Motor neuron (in vitro differentiated cells): Measurements from ENCODE around the gene PCSK4. TPM values are rescaled to one million over a fixed set of nuclear protein-coding genes. Genes with fewer than 3 reads are reported as not detected.

Experiments
- ATAC-seq, 8 experiments: fragments of 200-7000 bp; cut with Tn5 transposase; replicated peaks in 6 of 8; 2 replicates each; pipeline ENCODE4 v1.8.0; 2021; ENCODE audit warnings: mild to moderate bottlenecking in 8 of 8, moderate library complexity in 8 of 8
- H3K27ac ChIP-seq, 2 donors: fragments of 250-450 bp; sonication (Bioruptor Pico); 2 replicates each; pipeline ENCODE4 v1.9.0; 2021; ENCODE audit warnings: antibody characterized with exemption in 2 of 2, mild to moderate bottlenecking in 2 of 2, moderate library complexity in 1 of 2
- H3K4me1 ChIP-seq, 2 donors: fragments of 250-450 bp; sonication (Bioruptor Pico); replicated peaks in 1 of 2; 2 replicates each; pipeline ENCODE4 v1.6.1; 2021; ENCODE audit warnings: antibody characterized with exemption in 2 of 2, mild to moderate bottlenecking in 2 of 2, moderate library complexity in 1 of 2
- H3K4me3 ChIP-seq, 5 donors: fragments of 250-450 bp; sonication (Bioruptor Pico); 2 replicates each; pipeline ENCODE4 v1.9.0; 2021; ENCODE audit warnings: antibody characterized with exemption in 5 of 5, mild to moderate bottlenecking in 5 of 5, moderate library complexity in 4 of 5
- WGBS, 10 experiments: fragments of 450-650 bp; shearing (Covaris generic); methylation state at CpG; one replicate each; pipeline ENCODE4 v1.0.0; 2022; 5-methylcytosine and 5-hydroxymethylcytosine counted together
- in situ Hi-C, 9 experiments: fragments of 400-800 bp; cut with MboI; loops; one replicate each; pipeline ENCODE4 v1.15.0; 2021; ENCODE audit warnings: low sequenced_read_pairs in 9 of 9, low pct_unique_long_range_greater_than_20kb in 2 of 9; ENCODE audit not compliant: unreplicated experiment in 9 of 9
- total RNA-seq, 8 experiments: library from RNA; unstranded; fragments of 300-600 nt; gene quantifications; 2 replicates each; pipeline versions ENCODE4 v1.2.3 to v1.2.4, GENCODE V29; 2022

The PCSK4 gene
- total RNA-seq, 8 experiments from 2014 or later = 1.9 to 5.6 (median 4.4) TPM

DNA sequence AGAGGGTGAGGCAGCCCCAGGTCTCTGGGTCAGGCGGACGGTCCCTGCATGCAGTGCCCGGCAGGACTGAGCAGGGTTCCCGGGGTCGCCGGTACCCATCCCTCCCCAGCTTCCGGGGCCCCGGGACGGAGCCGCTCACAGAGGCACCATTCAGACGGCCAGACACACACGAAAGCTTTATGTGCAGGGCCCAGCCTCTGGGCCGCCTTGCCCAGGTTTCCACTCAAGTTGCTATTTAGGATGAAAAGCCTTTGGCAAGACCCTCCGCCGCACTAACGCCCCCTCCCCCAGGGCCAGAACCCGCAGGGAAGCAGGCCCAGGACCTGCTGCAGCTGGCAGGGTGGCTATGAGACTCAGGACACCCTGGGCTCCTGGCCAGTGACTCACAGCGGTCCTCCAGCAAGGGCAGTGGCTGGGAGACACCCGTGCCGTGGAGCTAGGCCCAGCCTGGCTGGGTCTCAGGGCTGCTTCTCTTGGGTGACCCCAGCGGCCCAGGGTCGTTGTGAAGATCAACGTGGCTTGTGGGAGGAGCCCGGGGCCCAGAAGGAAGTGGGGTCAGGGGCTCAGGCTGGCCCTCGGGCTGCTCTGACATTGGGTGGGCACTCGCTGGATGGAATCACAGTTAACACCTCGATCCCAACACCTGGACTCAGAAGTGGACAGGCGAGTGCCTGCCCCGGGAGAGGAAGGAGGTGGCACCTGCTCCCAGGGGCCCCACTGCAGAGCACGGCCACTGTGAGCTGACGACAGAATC, 16.0 kb downstream of the PCSK4 start:
- H3K4me1 ChIP-seq = peaks cover 42% of the 10 kb centered on the region in 2 donors
- ATAC-seq = no peak
- H3K27ac ChIP-seq = no peak overlapping the region
- H3K4me3 ChIP-seq = no peak overlapping the region
- WGBS, 10 experiments = 55 to 89% methylated on average over 8 of the region's 31 CpGs; no CpG with 5 or more reads in 8 of the 10 experiments
- in situ Hi-C loops = no loop called here

DNA sequence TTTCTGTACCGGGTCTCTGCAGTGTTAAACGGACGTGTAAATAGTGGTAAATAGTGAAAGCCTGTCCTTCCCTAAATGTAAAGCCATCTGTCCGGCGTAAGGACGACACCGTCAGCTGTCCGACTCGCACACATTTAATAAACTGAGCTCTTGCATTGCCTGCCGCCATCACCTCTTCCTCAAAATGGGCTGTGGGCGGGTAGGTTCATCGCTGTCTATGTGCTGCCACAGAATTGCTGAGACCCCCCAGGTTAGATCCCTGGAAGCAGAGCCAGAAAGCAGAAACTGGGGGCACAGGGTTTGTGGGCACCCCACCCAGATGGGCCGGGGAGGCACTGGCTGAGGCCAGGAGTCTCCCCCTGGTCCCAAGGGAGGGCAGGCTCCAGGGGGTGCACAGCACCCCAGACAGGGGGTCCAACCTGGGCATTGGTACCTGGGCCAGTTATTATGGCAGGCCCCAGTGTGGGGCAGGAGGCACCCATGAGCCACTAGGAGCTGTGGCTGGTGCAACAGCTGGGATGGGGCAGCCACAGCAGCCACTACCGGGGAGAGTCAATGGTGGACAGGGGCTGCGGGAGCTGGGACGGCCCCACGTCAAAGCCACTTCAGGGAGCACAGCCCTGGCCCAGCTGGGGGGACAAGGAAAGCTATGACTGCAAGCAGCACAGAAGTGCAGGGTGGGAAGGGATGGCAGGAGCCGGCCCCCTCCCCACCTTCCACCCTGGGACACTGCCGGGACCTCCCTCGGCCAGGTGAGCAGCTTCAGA, 16.9 kb downstream of the PCSK4 start:
- WGBS, 10 experiments = 46 to 100% (median 78%) methylated on average over 1 to 10 of the region's 20 CpGs; no CpG with 5 or more reads in 6 of the 10 experiments
- in situ Hi-C loops = no loop called here
- Histone ChIP-seq H3K4me3 (no peak overlapping the region), H3K27ac (peak overlapping the region in 1 of 2 donors; percentile 4), H3K4me1 (peaks cover 42% of the 10 kb centered on the region in 2 donors)
- ATAC-seq = no peak

DNA sequence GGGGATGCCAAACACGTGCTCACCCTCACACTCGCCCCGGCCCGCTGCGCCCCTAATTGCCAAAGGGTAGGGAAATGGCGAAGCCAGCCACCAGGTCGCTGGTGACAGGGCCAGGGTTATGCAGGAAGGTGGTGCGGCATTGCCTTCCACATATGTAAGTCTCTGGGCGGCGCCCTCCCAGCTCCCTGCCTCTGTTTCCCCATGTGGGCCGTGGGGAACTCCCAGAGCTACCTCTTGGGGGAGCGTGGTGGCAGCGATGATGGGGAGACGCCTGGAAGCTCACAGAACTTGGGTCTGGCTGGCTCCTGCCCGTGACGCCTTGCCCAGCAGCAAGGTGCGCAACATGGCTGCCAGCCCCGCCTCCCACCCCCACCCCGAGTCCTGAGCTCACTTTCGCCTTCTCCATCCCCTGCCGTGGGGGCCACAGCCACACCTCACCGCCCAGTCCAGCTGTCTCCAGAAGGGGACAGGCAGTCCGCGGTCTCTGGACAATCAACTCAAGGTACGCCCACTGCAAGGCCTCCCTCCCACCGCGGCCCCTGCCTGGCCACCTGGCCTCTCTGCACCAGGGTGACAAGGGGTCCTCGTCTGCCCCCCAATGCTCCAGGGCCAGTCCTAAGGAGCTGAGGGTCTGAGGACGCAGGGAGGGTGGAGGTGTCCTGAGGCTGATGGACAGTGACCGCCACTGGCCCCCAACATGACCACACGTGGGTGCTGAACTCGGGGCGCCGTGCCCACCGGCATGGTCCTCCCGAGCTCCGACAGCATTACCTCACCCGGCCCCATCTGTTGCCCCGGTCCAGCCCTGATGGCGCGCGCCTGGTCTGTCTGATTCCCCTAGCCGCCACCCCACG, 17.7 kb downstream of the PCSK4 start:
- 24 to 100% (median 40%) methylated on average over 1 to 6 of the region's 44 CpGs; no CpG with 5 or more reads in 7 of the 10 experiments for WGBS, 10 experiments
- Histone ChIP-seq H3K4me3 (no peak overlapping the region), H3K27ac (peak overlapping the region in 1 of 2 donors; percentile 4), H3K4me1 (peaks cover 37 to 38% of the 10 kb centered on the region in 2 donors)
- ATAC-seq = no peak
- in situ Hi-C loops = no loop called here

DNA sequence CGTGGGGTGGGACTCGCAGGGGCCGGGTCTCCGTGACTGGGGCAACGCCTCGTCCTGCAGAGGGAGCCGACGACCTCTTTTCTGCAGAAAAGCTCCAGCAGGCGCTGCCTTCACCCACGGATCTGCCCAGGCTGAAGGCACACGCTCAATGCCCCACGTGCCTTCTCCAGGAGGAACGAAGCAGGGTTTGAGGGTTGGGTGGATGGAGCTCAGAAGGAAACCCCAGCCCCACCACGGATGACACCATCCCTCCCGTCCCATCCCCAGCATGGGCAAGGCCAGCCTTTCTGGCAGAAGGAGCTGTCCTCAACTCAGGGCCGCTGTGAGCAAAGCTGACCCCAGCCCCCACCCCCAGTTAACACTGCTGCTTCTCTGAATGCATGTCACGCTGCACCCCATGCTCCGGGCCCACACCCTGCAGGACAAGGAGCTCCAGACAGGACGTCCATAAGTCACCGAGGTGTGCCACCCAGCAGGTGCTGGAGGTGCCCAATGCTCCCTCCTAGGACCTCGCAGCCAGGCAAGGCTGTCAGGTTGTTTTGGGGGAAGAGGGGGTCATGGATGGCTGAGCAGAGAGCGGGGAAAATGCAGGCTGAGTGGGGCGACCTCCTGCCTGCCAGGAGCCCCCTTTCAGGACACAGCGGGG, 18.5 kb downstream of the PCSK4 start:
- in situ Hi-C loops = no loop called here
- ATAC-seq = peak in 6 of 8 experiments; percentile 3 to 28 (median 11)
- Histone ChIP-seq H3K4me3 (peak overlapping the region in 3 of 5 donors; percentile 20 to 27 (median 24)), H3K27ac (peak overlapping the region in 1 of 2 donors; percentile 56), H3K4me1 (peaks cover 37 to 38% of the 10 kb centered on the region in 2 donors)
- 0 to 34% (median 30%) methylated on average over 1 to 4 of the region's 24 CpGs; no CpG with 5 or more reads in 7 of the 10 experiments for WGBS, 10 experiments

DNA sequence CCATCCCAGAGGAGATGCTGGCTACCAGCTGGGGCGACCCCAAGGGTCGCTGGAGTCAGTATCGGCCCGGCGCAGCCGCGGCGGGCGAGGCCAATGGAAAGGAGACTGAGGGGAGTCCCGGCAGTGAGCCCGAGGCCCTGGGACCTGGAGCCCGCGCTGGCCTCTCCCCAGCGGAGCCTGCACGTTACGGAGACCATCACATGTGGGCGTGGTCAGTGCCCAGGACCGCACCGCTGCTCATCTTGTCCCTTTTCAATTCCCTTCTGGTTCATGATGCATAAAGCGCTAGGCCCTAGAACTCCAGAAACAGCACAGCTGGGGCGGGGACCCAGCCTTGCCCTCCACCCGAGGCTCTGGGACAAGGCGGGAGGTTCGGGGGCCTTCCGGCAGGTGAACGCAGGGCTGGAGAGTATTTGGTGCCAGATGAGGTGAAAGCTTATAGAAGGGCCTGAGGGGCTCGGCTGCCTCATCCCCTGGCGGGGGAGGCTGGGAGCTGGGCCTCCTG, 19.1 kb downstream of the PCSK4 start:
- ATAC-seq = peak; percentile 19 to 82 (median 70)
- Histone ChIP-seq H3K4me3 (peak overlapping the region in 3 of 5 donors; percentile 20 to 27 (median 24)), H3K4me1 (peaks cover 37 to 38% of the 10 kb centered on the region in 2 donors), H3K27ac (peak overlapping the region in 1 of 2 donors; percentile 56)
- WGBS, 10 experiments = 25 to 57% (median 33%) methylated on average over 2 to 8 of the region's 28 CpGs; no CpG with 5 or more reads in 6 of the 10 experiments
- in situ Hi-C loops = no loop called here

DNA sequence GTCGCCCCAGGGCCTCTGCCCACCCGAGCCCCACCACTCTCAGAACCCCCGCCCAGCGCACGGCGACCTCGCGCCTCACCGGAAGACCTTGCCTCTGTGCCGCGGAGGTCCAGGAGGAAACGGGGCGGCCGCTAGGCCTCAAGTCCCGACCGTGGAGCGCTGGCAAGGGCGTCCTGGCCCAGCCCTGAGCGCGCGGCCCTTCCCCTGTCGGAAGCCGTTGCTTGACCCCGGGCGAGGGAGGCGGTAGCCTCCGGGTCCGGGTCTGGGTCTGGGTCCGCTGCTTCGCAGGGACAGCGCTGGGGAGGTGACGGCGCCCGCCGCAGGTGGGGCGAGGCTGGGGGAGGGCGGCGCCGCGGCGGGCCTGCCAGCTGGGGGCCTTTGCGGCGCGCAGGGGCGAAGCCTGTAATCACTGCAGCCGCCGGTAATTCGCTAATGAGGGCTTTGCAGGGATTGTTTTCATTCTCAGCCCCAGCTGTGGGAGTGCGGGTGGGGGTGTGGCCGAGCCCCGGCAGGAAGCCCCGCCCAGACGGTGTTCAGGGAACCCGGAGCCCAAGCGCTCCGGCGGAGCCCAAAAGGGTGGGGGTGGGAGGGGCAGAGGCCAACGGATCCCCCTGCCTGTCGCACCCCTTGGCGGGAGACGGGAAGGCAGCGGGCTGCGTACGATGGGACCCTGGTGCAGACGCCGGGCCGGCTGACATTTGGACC, 19.7 kb downstream of the PCSK4 start:
- in situ Hi-C loops = no loop called here
- peak; percentile 51 to 72 (median 64) for ATAC-seq
- H3K4me1 ChIP-seq = peaks cover 37 to 38% of the 10 kb centered on the region in 2 donors
- WGBS, 10 experiments = 31 to 73% (median 52%) methylated on average over 3 to 15 of the region's 67 CpGs; no CpG with 5 or more reads in 7 of the 10 experiments
- peak overlapping the region; percentile 34 to 56 for H3K27ac ChIP-seq
- peak overlapping the region in 3 of 5 donors; percentile 20 to 27 (median 24) for H3K4me3 ChIP-seq

DNA sequence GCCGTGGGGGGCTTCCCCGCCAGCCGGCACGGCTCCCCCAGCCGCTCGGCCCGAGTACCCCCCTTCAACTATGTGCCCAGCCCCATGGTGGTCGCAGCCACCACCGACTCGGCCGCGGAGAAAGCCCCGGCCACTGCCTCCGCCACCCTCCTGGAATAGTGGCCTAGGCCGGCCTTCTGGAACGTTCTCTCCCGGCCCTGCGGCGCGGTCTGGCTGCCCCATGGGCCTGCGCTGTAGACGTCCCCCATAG, 20.2 kb downstream of the PCSK4 start:
- in situ Hi-C loops = no loop called here
- Histone ChIP-seq H3K4me3 (peak overlapping the region in 3 of 5 donors; percentile 20 to 27 (median 24)), H3K4me1 (peaks cover 37 to 38% of the 10 kb centered on the region in 2 donors), H3K27ac (peak overlapping the region; percentile 34 to 56)
- 28 to 40% methylated on average over 2 to 4 of the region's 22 CpGs; no CpG with 5 or more reads in 8 of the 10 experiments for WGBS, 10 experiments
- ATAC-seq = peak in 3 of 8 experiments; percentile 1 to 7 (median 3)

DNA sequence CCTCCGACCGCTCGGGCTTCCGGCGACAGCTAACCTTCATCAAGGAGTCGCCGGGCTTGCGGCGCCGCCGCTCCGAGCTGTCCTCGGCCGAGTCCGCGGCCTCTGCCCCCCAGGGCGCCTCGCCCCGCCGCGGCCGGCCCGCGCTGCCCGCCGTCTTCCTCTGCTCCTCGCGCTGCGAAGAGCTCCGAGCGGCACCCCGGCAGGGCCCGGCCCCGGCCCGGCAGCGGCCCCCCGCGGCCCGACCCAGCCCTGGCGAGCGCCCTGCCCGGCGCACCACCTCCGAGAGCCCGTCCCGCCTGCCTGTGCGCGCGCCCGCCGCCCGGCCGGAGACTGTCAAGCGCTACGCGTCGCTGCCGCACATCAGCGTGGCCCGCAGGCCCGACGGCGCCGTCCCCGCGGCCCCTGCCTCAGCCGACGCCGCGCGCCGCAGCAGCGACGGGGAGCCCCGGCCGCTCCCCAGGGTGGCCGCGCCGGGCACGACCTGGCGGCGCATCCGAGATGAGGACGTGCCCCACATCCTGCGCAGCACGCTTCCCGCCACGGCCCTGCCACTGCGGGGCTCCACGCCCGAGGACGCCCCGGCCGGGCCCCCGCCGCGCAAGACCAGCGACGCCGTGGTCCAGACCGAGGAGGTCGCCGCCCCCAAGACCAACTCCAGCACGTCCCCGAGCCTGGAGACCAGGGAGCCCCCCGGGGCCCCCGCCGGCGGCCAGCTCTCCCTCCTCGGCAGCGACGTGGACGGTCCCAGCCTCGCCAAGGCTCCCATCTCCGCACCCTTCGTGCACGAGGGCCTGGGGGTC, 20.7 kb downstream of the PCSK4 start:
- peak in 2 of 8 experiments; percentile 4 to 32 for ATAC-seq
- peaks cover 37 to 38% of the 10 kb centered on the region in 2 donors for H3K4me1 ChIP-seq
- WGBS, 10 experiments = no CpG with 5 or more reads among the region's 117 CpGs
- peak overlapping the region in 1 of 5 donors; percentile 27 for H3K4me3 ChIP-seq
- in situ Hi-C loops = no loop called here
- peak overlapping the region; percentile 34 to 56 for H3K27ac ChIP-seq

DNA sequence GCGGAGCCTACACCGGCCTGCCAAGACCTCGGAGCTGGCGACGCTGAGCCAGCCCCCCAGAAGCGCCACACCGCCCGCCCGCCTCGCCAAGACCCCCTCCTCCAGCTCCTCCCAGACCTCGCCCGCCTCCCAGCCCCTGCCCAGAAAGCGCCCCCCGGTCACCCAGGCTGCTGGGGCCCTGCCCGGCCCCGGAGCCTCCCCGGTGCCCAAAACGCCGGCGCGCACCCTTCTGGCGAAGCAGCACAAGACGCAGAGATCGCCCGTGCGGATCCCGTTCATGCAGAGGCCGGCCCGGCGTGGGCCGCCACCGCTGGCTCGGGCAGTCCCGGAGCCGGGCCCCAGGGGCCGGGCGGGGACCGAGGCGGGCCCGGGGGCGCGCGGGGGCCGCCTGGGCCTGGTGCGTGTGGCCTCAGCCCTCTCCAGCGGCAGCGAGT, 21.3 kb downstream of the PCSK4 start:
- in situ Hi-C loops = no loop called here
- Histone ChIP-seq H3K4me3 (peak overlapping the region in 1 of 5 donors; percentile 27), H3K27ac (no peak overlapping the region), H3K4me1 (peaks cover 37 to 38% of the 10 kb centered on the region in 2 donors)
- ATAC-seq = peak in 2 of 8 experiments; percentile 7 to 25
- no CpG with 5 or more reads among the region's 47 CpGs for WGBS, 10 experiments

DNA sequence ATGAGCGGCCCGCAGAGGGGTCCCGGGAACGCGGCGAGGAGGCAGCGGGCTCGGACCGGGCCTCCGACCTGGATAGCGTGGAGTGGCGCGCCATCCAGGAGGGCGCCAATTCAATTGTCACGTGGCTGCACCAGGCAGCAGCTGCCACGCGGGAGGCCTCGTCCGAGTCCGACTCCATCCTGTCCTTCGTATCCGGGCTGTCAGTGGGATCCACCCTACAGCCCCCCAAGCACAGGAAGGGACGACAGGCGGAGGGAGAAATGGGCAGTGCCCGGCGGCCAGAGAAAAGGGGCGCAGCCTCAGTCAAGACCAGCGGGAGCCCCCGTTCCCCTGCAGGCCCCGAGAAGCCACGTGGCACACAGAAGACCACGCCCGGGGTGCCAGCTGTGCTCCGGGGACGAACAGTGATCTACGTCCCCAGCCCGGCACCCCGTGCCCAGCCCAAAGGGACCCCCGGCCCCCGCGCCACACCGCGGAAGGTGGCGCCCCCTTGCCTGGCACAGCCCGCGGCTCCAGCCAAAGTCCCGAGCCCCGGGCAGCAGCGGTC, 21.8 kb downstream of the PCSK4 start:
- no peak overlapping the region for H3K4me3 ChIP-seq

More for the DNA sequence above, 21.8 kb downstream of the PCSK4 start:
- no peak for ATAC-seq
- Histone ChIP-seq H3K27ac (no peak overlapping the region), H3K4me1 (peaks cover 34 to 37% of the 10 kb centered on the region in 2 donors)
- 10 to 78% methylated on average over 13 to 22 of the region's 49 CpGs; no CpG with 5 or more reads in 8 of the 10 experiments for WGBS, 10 experiments
- in situ Hi-C loops = no loop called here
